Peyer's patch (tissue), 4 donors: ENCODE results near the gene SLC44A2.

Experiments used
- CTCF ChIP-seq, 6 experiments: fragments of 450-650 bp in 4 of 6; fragments of 200-600 bp in 2 of 6; sonication (generic) in 1 of 6; IDR thresholded peaks; one replicate each; pipeline ENCODE4 v1.5.1; 2017 to 2019; ENCODE audit warnings: antibody characterized with exemption in 6 of 6, mild to moderate bottlenecking in 3 of 6, moderate library complexity in 1 of 6
- POLR2A ChIP-seq, 2 donors: fragments of 450-650 bp; IDR thresholded peaks; one replicate each; pipeline ENCODE4 v1.5.1; 2017; ENCODE audit warnings: antibody characterized with exemption in 2 of 2, mild to moderate bottlenecking in 2 of 2, moderate library complexity in 2 of 2

GRCh38 chr19:10683064-10683426, 57.7 kb downstream of the SLC44A2 start:
- no peak for TF ChIP-seq CTCF (IDR thresholded peaks at IDR 0.05)
- TF ChIP-seq POLR2A (IDR thresholded peaks at IDR 0.05) = no peak
